Thyroid gland (tissue), 4 donors: ENCODE data around the gene SLC15A1. TPM values are rescaled to one million over a fixed set of nuclear protein-coding genes. Genes with fewer than 3 reads are reported as not detected.

Experiments
- DNase-seq, 2 donors: peaks; one replicate each; pipeline ENCODE4 v3.0.0-alpha.2; 2019
- H3K27ac ChIP-seq, 3 donors: fragments of 200-600 bp; sonication (generic); 1 replicate in 2 of 3; 2 replicates in 1 of 3; pipeline ENCODE4 v1.5.1; 2016 to 2019; ENCODE audit warnings: mild to moderate bottlenecking in 1 of 3, moderate library complexity in 1 of 3
- H3K27me3 ChIP-seq: fragments of 200-600 bp; sonication (generic); one replicate; pipeline ENCODE4 v1.5.1; 2019
- H3K36me3 ChIP-seq, 2 donors: fragments of 200-600 bp; sonication (generic); one replicate each; pipeline ENCODE4 v1.5.1; 2016 to 2019
- H3K4me1 ChIP-seq, 2 donors: fragments of 200-600 bp; sonication (generic); one replicate each; pipeline ENCODE4 v1.5.1; 2017 to 2019
- H3K4me3 ChIP-seq, 3 donors: fragments of 200-600 bp; sonication (generic); replicated peaks in 1 of 3; 1 replicate in 2 of 3; 2 replicates in 1 of 3; pipeline ENCODE4 v1.5.1; 2016; ENCODE audit warnings: mild to moderate bottlenecking in 1 of 3
- H3K9me3 ChIP-seq: fragments of 200-600 bp; sonication (generic); one replicate; pipeline ENCODE4 v1.5.1; 2017
- POLR2A ChIP-seq, 2 donors: fragments of 450-650 bp; IDR thresholded peaks; one replicate each; pipeline ENCODE4 v1.6.1; 2017; ENCODE audit warnings: antibody characterized with exemption in 2 of 2, mild to moderate bottlenecking in 2 of 2, moderate library complexity in 1 of 2
- WGBS, 2 donors: methylation state at CpG; one replicate each; pipeline ENCODE4 v1.1.5; 2017; 5-methylcytosine and 5-hydroxymethylcytosine counted together
- intact Hi-C: fragments of 100-400 bp; cut with DNase I; formaldehyde crosslinking; loops from one replicate; pipeline ENCODE4 v1.15.1; 2023
- total RNA-seq, 4 donors: library from RNA; depleted of rRNA; stranded (reverse); fragments of >200 nt; gene quantifications; one replicate each; pipeline ENCODE4 v1.2.3, GENCODE V29; 2016
- TF ChIP-seq, protein P1 (sequence below), 6 experiments: fragments of 200-600 bp in 3 of 6; fragments of 450-650 bp in 3 of 6; sonication (generic) in 3 of 6; IDR thresholded peaks; one replicate each; pipeline ENCODE4 v1.5.1; 2016 to 2019; ENCODE audit warnings: antibody characterized with exemption in 6 of 6, mild to moderate bottlenecking in 2 of 6, inconsistent platforms in 1 of 6, moderate library complexity in 1 of 6

SLC15A1 gene
- total RNA-seq, 4 donors from 2014 or later = 0.33 TPM; not detected in 3

DNA sequence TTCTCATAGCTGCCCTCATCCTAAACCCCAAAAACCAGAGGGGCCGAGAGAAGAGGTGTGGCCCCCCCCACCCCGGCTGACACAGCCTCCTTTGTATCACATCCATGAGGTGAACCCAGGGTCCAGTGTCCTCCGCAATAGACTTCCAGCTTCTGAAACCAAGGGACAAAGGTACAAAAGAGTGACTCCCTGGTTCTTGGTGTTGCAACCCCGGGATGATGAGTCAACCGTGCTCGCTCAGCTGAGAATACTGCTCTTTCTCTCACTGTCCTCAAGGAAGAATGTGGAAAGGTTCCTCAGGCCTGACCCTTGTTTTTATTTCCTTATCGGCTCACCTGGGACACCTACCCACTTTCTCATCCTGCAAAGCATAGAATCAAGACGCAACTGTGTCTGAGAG, 5.5 kb downstream of the SLC15A1 start:
- no peaks in the 10 kb centered on the region for H3K9me3 ChIP-seq
- intact Hi-C loops = no loop called here
- 81 to 86% methylated on average over 8 of the region's 8 CpGs for WGBS, 2 donors
- H3K4me1 ChIP-seq = peaks cover 2 to 5% of the 10 kb centered on the region in 2 donors
- H3K27me3 ChIP-seq = no peaks in the 10 kb centered on the region
- H3K27ac ChIP-seq = no peak overlapping the region
- DNase-seq = no peak
- TF ChIP-seq POLR2A (IDR thresholded peaks at IDR 0.05) = no peak
- TF ChIP-seq, protein P1, sequence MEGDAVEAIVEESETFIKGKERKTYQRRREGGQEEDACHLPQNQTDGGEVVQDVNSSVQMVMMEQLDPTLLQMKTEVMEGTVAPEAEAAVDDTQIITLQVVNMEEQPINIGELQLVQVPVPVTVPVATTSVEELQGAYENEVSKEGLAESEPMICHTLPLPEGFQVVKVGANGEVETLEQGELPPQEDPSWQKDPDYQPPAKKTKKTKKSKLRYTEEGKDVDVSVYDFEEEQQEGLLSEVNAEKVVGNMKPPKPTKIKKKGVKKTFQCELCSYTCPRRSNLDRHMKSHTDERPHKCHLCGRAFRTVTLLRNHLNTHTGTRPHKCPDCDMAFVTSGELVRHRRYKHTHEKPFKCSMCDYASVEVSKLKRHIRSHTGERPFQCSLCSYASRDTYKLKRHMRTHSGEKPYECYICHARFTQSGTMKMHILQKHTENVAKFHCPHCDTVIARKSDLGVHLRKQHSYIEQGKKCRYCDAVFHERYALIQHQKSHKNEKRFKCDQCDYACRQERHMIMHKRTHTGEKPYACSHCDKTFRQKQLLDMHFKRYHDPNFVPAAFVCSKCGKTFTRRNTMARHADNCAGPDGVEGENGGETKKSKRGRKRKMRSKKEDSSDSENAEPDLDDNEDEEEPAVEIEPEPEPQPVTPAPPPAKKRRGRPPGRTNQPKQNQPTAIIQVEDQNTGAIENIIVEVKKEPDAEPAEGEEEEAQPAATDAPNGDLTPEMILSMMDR (IDR thresholded peaks at IDR 0.05) = no peak
- no peaks in the 10 kb centered on the region for H3K36me3 ChIP-seq
- H3K4me3 ChIP-seq = no peak overlapping the region

DNA sequence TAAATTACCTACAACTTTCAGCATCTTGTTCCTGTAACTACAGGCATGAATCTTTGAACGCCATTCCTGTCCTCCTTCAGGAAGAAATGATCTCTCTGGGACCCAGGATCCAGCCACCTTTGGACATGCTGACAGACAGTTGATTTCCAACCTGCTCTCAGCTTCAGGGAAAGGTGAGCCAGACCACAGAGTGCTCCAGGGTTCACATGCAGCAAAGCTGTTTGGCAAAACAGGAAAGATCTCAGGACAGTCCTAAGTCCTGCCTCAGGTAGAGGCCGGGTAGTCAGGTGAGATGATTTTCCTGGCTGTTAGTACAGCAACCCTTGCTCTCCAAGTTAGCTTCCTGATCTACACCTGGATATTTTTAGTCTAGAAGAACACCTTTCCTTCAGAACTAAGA, 9.1 kb downstream of the SLC15A1 start:
- intact Hi-C loops = no loop called here
- H3K4me1 ChIP-seq = no peaks in the 10 kb centered on the region
- TF ChIP-seq, protein P1 (IDR thresholded peaks at IDR 0.05) = no peak
- TF ChIP-seq POLR2A (IDR thresholded peaks at IDR 0.05) = no peak
- H3K27ac ChIP-seq = no peak overlapping the region
- H3K4me3 ChIP-seq = no peak overlapping the region
- H3K36me3 ChIP-seq = no peaks in the 10 kb centered on the region
- H3K9me3 ChIP-seq = no peaks in the 10 kb centered on the region
- no peak for DNase-seq
- 71 to 77% methylated on average over 2 of the region's 2 CpGs for WGBS, 2 donors
- no peaks in the 10 kb centered on the region for H3K27me3 ChIP-seq

DNA sequence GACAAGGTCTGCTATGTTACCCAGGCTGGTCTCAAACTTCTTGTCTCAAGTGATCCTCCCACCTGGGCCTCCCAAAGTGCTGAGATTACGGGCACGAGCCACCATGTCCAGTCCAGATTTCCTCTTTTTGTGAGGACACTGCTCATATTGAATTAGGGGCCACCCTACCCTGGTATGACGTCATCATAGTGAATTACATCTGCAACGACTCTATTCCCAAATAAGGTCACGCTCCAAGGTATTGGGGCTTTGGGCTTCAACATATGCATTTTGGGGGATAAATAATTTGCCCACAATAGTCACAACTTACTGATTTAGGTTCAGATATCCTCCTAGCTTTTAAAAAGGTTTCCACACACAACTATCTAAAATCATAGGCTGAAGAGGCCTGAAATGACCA, 9.5 kb downstream of the SLC15A1 start:
- 93 to 98% methylated on average over 5 of the region's 5 CpGs for WGBS, 2 donors

DNA sequence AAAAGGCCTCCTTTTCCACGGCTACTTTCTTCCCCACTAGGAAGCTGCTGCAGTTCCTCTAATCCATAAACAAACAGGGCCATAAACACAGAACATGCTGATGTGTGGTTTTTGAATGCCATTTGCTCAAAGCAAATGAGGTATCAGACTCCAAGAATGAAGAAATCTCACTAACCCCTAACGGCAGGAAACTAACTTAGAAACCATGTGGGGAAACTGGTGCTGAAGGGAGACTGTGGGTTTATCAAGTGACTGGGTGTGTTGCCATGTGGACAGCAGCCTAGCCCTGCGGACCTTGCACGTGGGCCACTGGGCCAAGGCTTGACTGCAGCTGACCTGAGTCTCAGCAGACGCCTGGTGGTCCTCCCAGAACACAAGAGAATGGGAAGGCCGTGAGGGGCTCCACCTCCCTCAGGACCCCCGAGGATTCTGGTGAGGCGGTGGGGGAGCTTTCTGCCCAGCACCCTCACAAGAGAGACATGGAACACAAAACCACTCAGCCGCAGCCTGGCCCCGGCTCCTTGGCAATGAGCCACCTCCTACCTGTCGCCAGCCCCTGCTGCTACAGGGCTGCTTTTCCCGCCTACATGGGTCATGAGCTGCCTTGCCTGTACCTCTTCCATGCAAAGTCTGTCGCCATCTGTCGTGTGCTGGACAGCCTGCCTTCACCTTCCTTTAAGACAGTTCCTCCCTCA, 10.6 kb downstream of the SLC15A1 start:
- H3K27ac ChIP-seq = no peak overlapping the region
- peak; percentile 11 to 17 for DNase-seq
- H3K36me3 ChIP-seq = no peaks in the 10 kb centered on the region
- H3K9me3 ChIP-seq = no peaks in the 10 kb centered on the region
- no peaks in the 10 kb centered on the region for H3K4me1 ChIP-seq
- no peak overlapping the region for H3K4me3 ChIP-seq
- no peaks in the 10 kb centered on the region for H3K27me3 ChIP-seq
- 64 to 65% methylated on average over 12 to 14 of the region's 14 CpGs for WGBS, 2 donors
- intact Hi-C loops = no loop called here
- TF ChIP-seq, protein P1 (IDR thresholded peaks at IDR 0.05) = no peak
- TF ChIP-seq POLR2A (IDR thresholded peaks at IDR 0.05) = no peak

More for the DNA sequence above, 9.5 kb downstream of the SLC15A1 start:
- no peak overlapping the region for H3K27ac ChIP-seq
- H3K4me1 ChIP-seq = no peaks in the 10 kb centered on the region
- H3K36me3 ChIP-seq = no peaks in the 10 kb centered on the region
- H3K4me3 ChIP-seq = no peak overlapping the region
- no peak for TF ChIP-seq POLR2A (IDR thresholded peaks at IDR 0.05)
- TF ChIP-seq, protein P1 (IDR thresholded peaks at IDR 0.05) = no peak
- intact Hi-C loops = no loop called here
- H3K27me3 ChIP-seq = no peaks in the 10 kb centered on the region
- DNase-seq = no peak
- H3K9me3 ChIP-seq = no peaks in the 10 kb centered on the region

DNA sequence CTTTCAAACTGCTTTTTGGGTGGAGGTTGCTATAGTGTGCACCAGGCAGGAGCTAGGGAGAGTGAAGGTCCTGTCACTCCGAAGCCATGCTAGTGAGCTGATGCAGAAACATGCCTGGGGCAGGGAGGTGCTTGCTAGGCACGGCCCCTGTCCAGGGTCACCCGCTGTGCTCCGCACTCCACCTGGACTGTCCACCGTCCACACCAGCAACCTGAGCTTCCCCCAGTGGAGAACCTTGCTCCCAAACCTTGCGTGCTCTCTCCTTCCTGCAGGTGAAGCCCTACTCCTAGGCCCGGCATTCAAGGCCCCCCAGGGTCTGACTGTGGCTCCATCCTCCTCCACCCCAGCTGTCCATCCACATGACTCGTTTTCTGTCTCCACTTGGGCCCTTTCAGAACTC, 12.3 kb downstream of the SLC15A1 start:
- Histone ChIP-seq H3K4me1 (no peaks in the 10 kb centered on the region), H3K27ac (no peak overlapping the region), H3K9me3 (no peaks in the 10 kb centered on the region), H3K27me3 (no peaks in the 10 kb centered on the region), H3K36me3 (no peaks in the 10 kb centered on the region), H3K4me3 (no peak overlapping the region)
- TF ChIP-seq POLR2A (IDR thresholded peaks at IDR 0.05) = no peak
- TF ChIP-seq, protein P1 (IDR thresholded peaks at IDR 0.05) = no peak
- DNase-seq = no peak
- 87 to 92% methylated on average over 8 of the region's 8 CpGs for WGBS, 2 donors
- intact Hi-C loops = no loop called here
